Measurements from ENCODE around the gene DENND1A. TPM values are rescaled to one million over a fixed set of nuclear protein-coding genes. Genes with fewer than 3 reads are reported as not detected.

Gene DENND1A
- total RNA-seq, 3 donors from 2014 or later: 18.4 to 21.3 (median 20.1) TPM

DNA sequence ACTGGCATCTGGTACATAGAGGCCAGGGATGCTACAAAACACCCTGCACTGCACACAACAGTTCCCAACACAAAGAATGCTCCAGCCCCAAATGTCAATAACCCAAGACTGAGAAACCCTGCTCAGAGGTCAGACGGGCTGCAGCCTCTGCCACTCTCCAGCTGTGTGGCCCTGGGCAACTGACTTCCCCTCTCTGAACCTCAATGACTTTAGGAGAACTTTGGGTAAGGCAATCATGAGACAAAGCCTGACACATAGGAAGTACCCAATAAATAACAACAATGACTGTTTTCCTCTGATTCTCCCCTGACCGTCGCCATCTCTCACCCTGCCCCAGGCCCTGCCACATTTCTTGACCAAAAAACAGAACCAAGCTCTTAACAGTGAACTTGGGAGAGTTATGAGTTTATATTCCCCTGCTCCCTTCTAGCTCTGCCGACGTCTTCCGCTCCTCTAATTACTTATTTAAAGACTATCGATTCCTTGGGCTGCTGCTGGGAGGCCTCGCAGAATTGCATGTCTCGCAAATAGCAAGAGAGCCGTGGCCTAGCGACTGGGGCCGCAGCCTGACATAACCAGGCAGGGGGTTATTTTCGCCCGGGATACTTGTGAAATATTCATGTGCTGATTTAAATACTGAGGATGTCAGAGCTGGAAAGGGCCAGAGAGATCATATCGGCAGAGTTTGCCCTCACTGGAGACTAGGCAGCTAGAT is 598.4 kb downstream of the DENND1A start:
- Histone ChIP-seq H3K27me3 (no peaks in the 10 kb centered on the region), H3K4me3 (no peak overlapping the region), H3K27ac (no peak overlapping the region), H3K36me3 (no peaks in the 10 kb centered on the region), H3K4me1 (peaks cover 0 to 6% of the 10 kb centered on the region in 2 donors), H3K9me3 (no peaks in the 10 kb centered on the region)
- intact Hi-C loops (cut with DNase I; ENCODE audit: low total_unique reads): no loop called here
- DNase-seq (ENCODE audit: low spot score in 2 of 2): no peak
- TF ChIP-seq POLR2A (IDR thresholded peaks at IDR 0.05): no peak
- no peak for TF ChIP-seq CTCF (IDR thresholded peaks at IDR 0.05)
- TF ChIP-seq POLR2AphosphoS5 (IDR thresholded peaks at IDR 0.05): no peak

Other genes with a start within 250 kb of the DENND1A start
- not detected for gene LHX2, start 81.6 kb upstream of the DENND1A start, total RNA-seq